Left ventricle myocardium superior (tissue), 1 donor: ENCODE results near the gene EEF1A1. TPM values are rescaled to one million over a fixed set of nuclear protein-coding genes. Genes with fewer than 3 reads are reported as not detected.
"Not testable (repeated sequence)": the region's sequence is repeated elsewhere in the genome, so short reads cannot be mapped to it uniquely, and the experiment has no call there.

Experiments used
- ATAC-seq: fragments of 200-7000 bp; cut with Tn5 transposase; one replicate; pipeline ENCODE4 v1.9.1; 2020; ENCODE audit warnings: mild to moderate bottlenecking, moderate library complexity
- DNase-seq: peaks from one replicate; pipeline ENCODE4 v3.0.0-alpha.2; 2020
- intact Hi-C: fragments of 100-400 bp; cut with micrococcal nuclease; formaldehyde crosslinking; loops from one replicate; pipeline ENCODE4 v1.11.0; 2022
- total RNA-seq: library from RNA; stranded (reverse); fragmentation: NEBNext Ultra II Directional; extraction: Animal tissue kit (Norgen Biotek cat#: 25700); gene quantifications from one replicate; pipeline ENCODE4 v1.2.1, GENCODE V29; 2021
- donor health status: DM: no; HTN: yes; CAD: no; lungs with severe emphysema.

EEF1A1 gene
- total RNA-seq, 1 donor from 2014 or later, result 1,360 TPM

DNA sequence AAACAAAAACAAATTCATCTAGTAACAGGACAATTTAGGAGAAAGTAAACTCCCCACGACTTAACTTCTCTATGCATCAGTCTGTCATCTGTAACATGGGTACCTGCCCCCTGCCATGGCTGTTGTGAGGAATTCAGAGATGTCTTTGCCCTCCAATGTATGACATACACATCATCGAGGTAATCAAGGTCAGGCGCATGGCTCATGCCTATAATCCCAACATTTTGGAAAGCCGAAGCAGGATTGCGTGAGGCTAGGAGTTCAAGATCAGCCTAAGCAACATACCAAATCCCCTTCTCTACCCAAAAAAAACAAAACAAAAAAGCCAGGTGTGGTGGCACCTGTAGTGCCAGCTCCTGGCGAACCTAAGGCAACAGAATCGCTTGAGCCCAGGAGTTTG lies 9.0 kb downstream of the EEF1A1 start:
- intact Hi-C loops, result no loop called here
- DNase-seq, result no peak

DNA sequence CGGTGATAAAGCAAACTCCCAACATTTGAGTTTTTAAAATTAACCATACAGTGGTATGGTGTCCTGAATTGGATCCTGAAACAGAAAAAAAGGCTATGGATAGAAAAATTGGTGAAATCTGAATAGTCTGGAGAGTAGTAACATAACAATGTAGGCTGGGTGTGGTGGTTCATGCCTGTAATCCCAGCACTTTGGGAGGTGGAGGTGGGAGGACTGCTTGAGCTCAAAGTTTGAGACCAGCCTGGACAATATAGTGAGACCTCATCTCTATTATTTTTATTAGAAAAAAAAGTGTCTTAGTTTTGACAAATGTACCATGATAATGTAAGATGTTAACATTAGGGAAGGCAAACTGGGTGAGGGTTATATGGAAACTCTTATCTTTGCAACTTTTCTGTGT lies 11.0 kb downstream of the EEF1A1 start:
- intact Hi-C loops, result no loop called here
- no peak for DNase-seq
- no peak for ATAC-seq

More for the DNA sequence above, 9.0 kb downstream of the EEF1A1 start:
- no peak for ATAC-seq

DNA sequence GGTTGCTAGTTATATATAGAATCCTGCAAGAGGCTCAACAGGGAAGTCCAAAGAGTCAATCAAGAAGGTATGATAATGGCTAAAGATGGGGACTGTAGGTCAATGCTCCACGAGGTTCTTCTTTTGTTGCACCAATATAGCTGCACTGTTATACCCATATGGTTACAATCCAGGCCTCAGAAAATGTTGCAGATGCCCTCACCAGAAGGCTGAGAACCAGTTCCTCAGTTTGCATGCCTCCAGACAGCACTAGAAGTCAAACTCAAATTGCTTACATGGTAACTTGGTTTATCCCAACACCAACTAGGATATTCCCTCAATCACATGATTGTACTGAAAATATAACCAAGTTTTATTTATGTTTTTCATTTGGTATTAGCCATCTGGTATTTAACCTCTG lies 12.1 kb downstream of the EEF1A1 start:
- no peak for ATAC-seq
- DNase-seq, result no peak
- intact Hi-C loops, result no loop called here

DNA sequence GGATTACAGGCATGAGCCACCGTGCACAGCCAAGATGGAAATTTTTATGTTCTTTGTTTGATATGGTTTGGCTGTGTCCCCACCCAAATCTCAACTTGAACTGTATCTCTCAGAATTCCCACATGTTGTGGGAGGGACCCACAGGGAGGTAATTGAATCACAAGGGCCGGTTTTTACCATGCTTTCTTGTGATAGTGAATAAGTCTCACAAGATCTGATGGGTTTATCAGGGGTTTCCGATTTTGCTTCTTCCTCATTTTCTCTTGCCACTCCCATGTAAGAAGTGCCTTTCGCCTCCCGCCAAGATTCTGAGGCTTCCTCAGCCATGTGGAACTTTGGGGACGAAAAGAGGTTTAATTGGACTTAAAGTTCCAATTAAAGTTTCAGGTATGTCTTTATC lies 14.6 kb downstream of the EEF1A1 start:
- intact Hi-C loops, result no loop called here
- ATAC-seq (no peak), DNase-seq (no peak)

DNA sequence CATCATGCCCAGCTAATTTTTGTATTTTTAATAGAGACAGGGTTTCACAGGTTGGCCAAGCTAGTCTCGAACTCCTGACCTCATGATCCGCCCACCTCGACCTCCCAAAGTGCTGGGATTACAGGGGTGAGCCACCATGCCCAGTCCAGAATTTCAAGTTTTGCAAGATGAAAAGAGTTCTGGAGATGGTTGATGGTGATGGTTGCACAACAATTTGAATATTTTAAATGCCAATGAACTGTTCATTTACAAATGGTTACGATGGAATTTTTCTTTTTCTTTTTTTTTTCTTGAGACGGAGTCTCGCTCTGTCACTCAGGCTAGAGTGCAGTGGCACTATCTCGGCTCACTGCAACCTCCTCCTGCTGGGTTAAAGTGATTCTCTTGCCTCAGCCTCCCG lies 15.1 kb downstream of the EEF1A1 start:
- intact Hi-C loops, ATAC-seq: not testable (repeated sequence)

DNA sequence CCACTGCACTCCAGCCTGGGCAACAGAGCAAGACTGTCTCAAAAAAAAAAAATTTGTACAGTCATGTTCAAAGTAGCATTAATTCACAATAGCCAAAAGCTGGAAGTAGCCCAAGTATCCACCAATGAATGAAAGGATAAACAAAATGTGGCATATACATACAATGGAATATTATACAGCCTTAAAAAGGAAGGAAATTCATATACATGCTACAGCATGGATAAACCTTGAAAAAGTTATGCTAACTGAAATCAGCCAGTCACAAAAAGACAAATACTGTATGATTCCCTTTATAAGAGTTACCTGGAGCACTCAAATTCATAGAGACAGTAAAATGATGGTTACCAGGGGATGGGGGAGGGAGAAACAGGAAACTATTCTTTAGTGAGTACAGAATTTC lies 15.7 kb downstream of the EEF1A1 start:
- intact Hi-C loops, result no loop called here
- DNase-seq, result no peak
- ATAC-seq, result no peak

More for the DNA sequence above, 15.1 kb downstream of the EEF1A1 start:
- DNase-seq, result not testable (repeated sequence)

DNA sequence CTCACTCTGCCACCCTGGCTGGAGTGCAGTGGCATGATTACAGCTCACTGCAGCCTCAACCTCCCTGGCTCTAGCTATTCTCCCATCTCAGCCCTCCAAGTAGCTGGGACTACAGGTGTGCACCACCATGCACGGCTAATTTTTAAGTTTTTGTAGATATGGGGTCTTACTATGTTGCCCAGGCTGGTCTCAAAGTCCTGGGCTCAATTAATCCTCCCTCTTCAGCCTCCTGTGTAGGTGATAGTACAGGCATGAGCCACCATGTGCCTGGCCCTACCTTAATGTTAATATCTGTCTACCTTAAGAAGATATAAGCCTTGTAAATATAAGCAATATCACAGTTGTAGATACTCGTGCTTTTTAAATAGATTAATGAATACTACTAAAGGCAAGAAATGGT lies 16.7 kb downstream of the EEF1A1 start:
- intact Hi-C loops, result no loop called here
- ATAC-seq (no peak), DNase-seq (no peak)

DNA sequence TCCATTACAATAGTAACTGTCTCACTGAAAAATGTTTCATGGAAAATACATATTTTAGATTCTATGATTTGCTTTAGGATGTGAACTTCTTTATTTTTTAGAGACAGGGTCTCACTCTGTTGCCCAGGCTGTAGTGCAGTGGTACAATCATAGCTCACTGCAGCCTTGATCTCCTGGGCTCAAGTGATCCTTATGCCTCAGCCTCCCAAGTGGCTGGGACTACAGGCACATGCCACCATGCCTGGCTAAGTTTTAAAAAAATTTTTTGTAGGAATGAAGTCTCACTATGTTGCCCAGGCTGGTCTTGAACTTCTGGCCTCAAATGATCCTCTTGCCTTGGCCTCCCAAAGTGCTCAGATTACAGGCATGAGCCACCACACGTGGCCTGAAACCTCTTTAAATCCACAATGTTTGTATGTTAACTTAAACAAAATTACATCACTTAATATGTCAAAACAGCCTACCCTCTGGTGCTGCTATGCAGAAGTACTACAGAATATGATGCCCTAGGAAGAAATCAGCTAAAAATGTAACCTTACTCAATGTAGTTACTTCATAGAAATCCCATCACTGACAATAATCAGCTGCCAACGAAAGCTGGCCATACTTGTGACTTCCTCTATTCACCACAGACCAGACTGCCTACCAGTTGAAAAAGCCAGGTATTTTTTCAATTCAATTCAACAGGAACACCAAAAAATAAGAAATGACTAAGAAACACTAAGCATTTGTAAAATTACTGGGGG lies 17.6 kb downstream of the EEF1A1 start:
- ATAC-seq (no peak), DNase-seq (no peak)
- intact Hi-C loops, result no loop called here

DNA sequence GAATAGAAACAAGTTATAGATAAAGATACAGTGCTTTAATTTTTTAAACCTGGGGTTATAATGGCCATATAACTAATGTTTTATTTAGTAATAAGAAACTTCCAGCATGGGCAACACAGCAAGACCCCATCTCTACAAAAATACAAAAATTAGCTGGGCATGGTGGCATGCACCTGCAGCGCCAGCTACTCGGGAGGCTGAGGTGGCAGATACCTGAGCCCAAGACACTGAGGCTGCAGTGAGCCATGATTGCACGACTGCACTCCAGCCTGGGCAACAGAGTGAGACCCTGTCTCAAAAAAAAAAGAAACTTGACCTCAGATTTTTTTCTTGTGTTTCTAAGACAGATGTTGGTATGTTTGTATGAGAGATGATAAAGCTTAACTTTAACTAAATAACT lies 22.9 kb downstream of the EEF1A1 start:
- ATAC-seq, result no peak
- intact Hi-C loops, result no loop called here

DNA sequence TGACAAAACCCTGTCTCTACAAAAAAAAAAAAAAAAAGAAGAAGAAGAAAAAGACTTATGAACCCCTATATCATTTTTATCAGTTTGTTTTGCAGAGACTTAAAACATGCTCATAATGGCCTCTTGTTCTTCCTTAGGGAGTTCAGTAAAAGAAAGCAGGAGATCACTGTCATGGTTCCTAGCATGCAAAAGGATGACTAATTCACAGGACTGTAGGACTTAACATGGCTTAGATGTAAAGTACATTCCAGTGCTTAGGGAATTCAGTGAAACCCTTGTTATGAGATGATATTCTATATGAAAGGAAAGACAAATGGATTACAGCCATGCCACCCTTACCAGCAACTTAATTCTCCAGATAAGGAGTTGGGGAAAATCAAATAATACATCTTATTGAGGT lies 29.5 kb downstream of the EEF1A1 start:
- ATAC-seq, result no peak

More for the DNA sequence above, 22.9 kb downstream of the EEF1A1 start:
- no peak for DNase-seq

DNA sequence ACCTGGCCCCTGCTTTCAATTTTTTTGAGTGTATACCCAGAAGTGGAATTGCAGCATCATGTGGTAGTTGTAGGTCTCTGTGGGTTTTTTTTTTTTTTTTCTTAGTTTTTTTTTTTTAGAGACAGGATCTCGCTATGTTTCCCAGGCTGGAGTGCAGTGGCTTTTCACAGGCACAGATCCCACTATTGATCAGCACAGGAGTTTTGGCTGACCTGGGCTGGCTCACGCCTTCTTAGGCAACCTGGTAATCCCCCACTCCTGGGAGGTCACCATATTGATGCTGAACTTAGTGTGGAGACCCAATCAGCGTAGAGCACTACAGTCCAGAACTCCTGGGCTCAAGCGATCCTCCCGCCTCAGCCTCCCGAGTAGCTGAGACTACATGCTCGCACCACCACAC lies 33.4 kb downstream of the EEF1A1 start:
- DNase-seq (no peak), ATAC-seq (no peak)
- intact Hi-C loops, result no loop called here

More for the DNA sequence above, 29.5 kb downstream of the EEF1A1 start:
- no peak for DNase-seq
- intact Hi-C loops, result no loop called here

DNA sequence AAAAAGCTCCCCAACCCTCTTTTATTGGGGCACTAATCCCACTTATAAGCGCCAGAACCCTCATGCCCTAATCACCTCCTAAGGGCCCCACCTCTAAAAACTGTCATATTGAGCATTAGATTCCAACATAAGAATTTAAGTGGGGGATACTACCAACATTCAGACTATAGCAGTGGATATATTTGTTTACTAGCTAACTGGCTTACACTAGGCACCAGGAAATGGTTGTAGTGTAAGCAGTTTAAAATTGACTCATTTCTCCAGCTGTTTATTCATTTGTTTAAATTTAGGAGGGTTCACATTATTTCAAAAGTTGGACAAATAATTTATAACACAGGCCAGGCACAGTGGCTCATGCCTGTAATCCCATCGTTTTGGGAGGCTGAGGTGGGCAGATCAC lies 36.4 kb downstream of the EEF1A1 start:
- no peak for DNase-seq
- intact Hi-C loops, result no loop called here
- no peak for ATAC-seq

DNA sequence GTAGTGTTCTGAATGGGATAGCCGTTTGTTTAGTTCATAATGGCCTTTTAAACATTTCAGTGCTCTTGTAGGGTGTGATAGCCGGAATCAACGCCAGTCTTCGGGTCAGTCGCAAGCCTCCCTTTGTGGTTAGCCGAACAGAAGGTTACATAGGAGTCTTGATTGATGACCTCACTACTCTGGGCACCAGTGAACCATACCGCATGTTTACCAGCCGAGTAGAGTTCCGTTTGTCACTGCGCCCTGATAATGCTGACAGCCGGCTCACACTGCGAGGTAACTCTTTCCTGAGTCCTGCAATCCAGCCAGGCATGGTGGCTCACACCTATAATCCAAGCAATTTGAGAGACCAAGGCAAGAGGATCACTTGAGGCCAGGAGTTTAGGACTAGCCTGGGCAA lies 38.9 kb downstream of the EEF1A1 start:
- ATAC-seq (no peak), DNase-seq (no peak)
- intact Hi-C loops, result no loop called here

DNA sequence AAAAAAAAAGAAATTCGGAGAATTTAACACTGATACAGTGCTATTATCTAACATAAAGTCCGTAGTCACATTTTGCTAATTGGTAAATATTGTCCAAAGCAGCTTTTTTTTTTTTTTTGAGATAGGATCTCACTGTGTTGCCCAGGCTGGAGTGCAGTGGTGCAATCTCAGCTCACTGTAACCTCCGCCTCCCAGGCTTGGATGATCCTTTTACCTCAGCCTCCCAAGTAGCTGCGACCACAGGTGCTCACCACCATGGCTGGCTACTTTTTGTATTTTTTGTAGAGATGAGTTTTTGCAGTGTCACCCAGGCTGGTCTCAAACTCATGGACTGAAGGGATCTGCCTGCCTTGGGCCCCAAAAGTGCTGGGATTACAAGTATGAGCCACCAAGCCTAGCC lies 43.4 kb downstream of the EEF1A1 start:
- DNase-seq (no peak), ATAC-seq (no peak)
- intact Hi-C loops, result no loop called here

DNA sequence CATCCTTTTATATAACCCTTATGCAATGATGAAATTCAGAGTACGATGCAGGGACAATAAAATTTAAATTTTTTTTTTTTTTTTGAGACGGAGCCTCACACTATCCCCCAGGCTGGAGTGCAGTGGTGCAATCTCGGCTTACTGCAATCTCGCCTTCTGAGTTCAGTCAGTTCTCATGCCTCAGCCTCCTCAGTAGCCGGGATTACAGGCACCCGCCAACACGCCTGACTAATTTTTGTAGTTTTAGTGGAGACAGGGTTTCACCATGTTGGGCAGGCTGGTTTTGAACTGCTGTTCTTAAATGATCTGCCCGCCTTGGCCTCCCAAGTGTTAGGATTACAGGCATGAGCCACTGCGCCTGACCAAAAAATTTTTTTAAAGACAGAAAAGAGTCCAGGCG lies 44.1 kb downstream of the EEF1A1 start:
- no peak for DNase-seq
- ATAC-seq, result no peak
- intact Hi-C loops, result no loop called here

DNA sequence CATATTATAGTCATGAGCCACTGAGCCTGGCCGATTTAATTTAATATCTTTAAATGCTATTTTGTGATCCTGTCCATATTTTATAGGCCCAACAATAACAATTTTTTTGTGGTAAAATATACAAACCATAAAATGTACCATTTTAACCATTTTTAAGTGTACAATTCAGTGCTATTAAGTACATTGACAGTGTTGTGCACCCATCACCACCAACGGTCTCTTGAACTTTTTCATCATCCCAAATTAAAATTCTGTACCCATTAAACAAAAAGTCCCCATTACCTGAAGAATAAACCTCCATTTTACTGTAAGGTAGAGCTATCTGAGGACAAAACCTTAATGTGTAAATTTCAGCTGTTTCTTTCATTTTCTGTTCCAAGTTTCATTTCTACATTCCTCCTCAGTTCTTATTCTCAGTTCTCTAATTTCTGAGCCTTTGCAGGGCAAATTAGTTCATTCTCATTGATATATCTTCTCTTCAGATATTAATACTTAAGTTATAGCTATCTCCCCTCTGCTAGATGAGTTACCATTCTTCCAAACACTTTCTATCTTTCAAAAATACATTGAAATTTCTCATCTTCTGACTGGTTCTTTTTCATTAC lies 49.0 kb downstream of the EEF1A1 start:
- no peak for DNase-seq
- no peak for ATAC-seq
- intact Hi-C loops, result no loop called here

Other genes with a start within 250 kb of the EEF1A1 start
- not detected for gene DPPA5, start 166.8 kb downstream of the EEF1A1 start, total RNA-seq
- gene KHDC3L, start 158.4 kb downstream of the EEF1A1 start, total RNA-seq, result not detected
- 0.45 TPM for gene OOEP, start 151.1 kb downstream of the EEF1A1 start, total RNA-seq
- 0.52 TPM for gene DDX43, start 126.2 kb downstream of the EEF1A1 start, total RNA-seq
- 1.0 TPM for gene CGAS, start 68.7 kb downstream of the EEF1A1 start, total RNA-seq
- 28.9 TPM for gene MTO1, start 59.3 kb downstream of the EEF1A1 start, total RNA-seq
- 4.9 TPM for gene SLC17A5, start 133.0 kb upstream of the EEF1A1 start, total RNA-seq
- gene CD109, start 175.2 kb upstream of the EEF1A1 start, total RNA-seq, result 7.6 TPM